Suppressor macrophage treated with lipopolysaccharide for 4 hours (primary cell): ENCODE results near the gene TMEM45A.
A peak's percentile ranks its signal among the peaks of the same experiment; 100 is the strongest.
"Not testable (repeated sequence)": the region's sequence is repeated elsewhere in the genome, so short reads cannot be mapped to it uniquely, and the experiment has no call there.

Experiments
- DNase-seq: peaks from one replicate; pipeline ENCODE4 v3.0.0-alpha.2; 2020

The TMEM45A gene

GRCh38 chr3:100536093-100536492, 43.7 kb downstream of the TMEM45A start:
- no peak for DNase-seq

- no peak for DNase-seq
Measured at GRCh38 chr3:100537646-100538338, 45.4 kb downstream of the TMEM45A start.

GRCh38 chr3:100538339-100538706, 45.9 kb downstream of the TMEM45A start:
- DNase-seq = peak; percentile 11

GRCh38 chr3:100540791-100541334, 48.4 kb downstream of the TMEM45A start:
- DNase-seq = no peak

GRCh38 chr3:100541428-100541827, 49.0 kb downstream of the TMEM45A start:
- DNase-seq = not testable (repeated sequence)

GRCh38 chr3:100545371-100545770, 53.0 kb downstream of the TMEM45A start:
- DNase-seq = peak; percentile 34

GRCh38 chr3:100546020-100546744, 53.8 kb downstream of the TMEM45A start:
- no peak for DNase-seq

GRCh38 chr3:100548053-100548452, 55.6 kb downstream of the TMEM45A start:
- DNase-seq = peak; percentile 22

- no peak for DNase-seq
Measured at GRCh38 chr3:100553618-100554372, 61.4 kb downstream of the TMEM45A start.

GRCh38 chr3:100554373-100554676, 61.9 kb downstream of the TMEM45A start:
- DNase-seq = no peak

- DNase-seq = no peak
Measured at GRCh38 chr3:100556673-100557310, 64.4 kb downstream of the TMEM45A start.

- DNase-seq = no peak
Measured at GRCh38 chr3:100558233-100558632, 65.8 kb downstream of the TMEM45A start.

GRCh38 chr3:100560426-100560825, 68.0 kb downstream of the TMEM45A start:
- DNase-seq = no peak

- peak; percentile 76 for DNase-seq
Measured at GRCh38 chr3:100561459-100562158, 69.2 kb downstream of the TMEM45A start.

- no peak for DNase-seq
Measured at GRCh38 chr3:100562224-100562857, 69.9 kb downstream of the TMEM45A start.

- DNase-seq = no peak
Measured at GRCh38 chr3:100563228-100563627, 70.8 kb downstream of the TMEM45A start.

- DNase-seq = peak; percentile 22
Measured at GRCh38 chr3:100563652-100564211, 71.3 kb downstream of the TMEM45A start.

GRCh38 chr3:100570811-100571210, 78.4 kb downstream of the TMEM45A start:
- no peak for DNase-seq

GRCh38 chr3:100574536-100574935, 82.1 kb downstream of the TMEM45A start:
- no peak for DNase-seq

- no peak for DNase-seq
Measured at GRCh38 chr3:100575704-100576103, 83.3 kb downstream of the TMEM45A start.

- DNase-seq = no peak
Measured at GRCh38 chr3:100577382-100578008, 85.1 kb downstream of the TMEM45A start.
